Measurements from ENCODE around the gene HSPB1. TPM values are rescaled to one million over a fixed set of nuclear protein-coding genes. Genes with fewer than 3 reads are reported as not detected.

The HSPB1 gene
- total RNA-seq, 3 donors from 2014 or later (not counting 1 experiment from before 2014, with no cell fraction given), result 14.4 to 15.9 (median 14.7) TPM

DNA sequence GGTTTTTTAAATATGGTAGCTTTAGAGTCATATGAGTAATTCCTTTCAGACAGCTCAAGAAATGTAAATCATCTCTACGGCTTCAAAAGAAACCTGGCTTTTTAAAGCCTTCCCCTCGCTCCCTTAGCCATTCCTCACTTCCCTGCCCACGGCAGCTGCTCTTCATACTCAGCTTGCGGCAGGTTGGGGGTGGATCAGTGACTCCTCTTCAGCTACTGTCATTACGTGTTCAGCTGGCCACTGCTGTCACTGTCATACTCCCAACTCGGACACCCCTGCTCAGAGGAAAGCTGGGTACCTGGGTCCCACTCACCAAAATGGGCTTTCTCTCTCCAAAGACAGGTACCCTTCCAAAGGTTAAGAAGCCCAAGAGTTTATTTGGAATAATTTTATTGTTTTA lies 49.7 kb downstream of the HSPB1 start:
- DNase-seq (no peak), ATAC-seq (no peak)
- Histone ChIP-seq H3K9me3 (ENCODE audit: control insufficient read depth, insufficient read depth, low read length) (no peaks in the 10 kb centered on the region), H3K27ac (ENCODE audit: low read length) (no peak overlapping the region), H3K4me3 (ENCODE audit: low read length) (no peak overlapping the region), H3K36me3 (ENCODE audit: control insufficient read depth, insufficient read depth, low read length) (peaks cover 5% of the 10 kb centered on the region), H3K4me1 (ENCODE audit: control insufficient read depth, insufficient read depth, low read length) (peaks cover 2% of the 10 kb centered on the region), H3K27me3 (ENCODE audit: control insufficient read depth, insufficient read depth, low read length) (no peaks in the 10 kb centered on the region)
- Mint-ChIP-seq H3K4me1 (peaks cover 37 to 44% of the 10 kb centered on the region in 2 donors), H3K27ac (no peak overlapping the region), H3K36me3 (no peaks in the 10 kb centered on the region), H3K4me3 (no peak overlapping the region), H3K9me3 (no peaks in the 10 kb centered on the region), H3K27me3 (ENCODE audit: low read depth in 2 of 2) (no peaks in the 10 kb centered on the region)
- intact Hi-C loops (cut with micrococcal nuclease), result no loop called here
- 92% methylated on average over 6 of the region's 6 CpGs for WGBS (ENCODE audit: insufficient coverage)
- TF ChIP-seq CTCF (IDR thresholded peaks at IDR 0.05), result no peak

DNA sequence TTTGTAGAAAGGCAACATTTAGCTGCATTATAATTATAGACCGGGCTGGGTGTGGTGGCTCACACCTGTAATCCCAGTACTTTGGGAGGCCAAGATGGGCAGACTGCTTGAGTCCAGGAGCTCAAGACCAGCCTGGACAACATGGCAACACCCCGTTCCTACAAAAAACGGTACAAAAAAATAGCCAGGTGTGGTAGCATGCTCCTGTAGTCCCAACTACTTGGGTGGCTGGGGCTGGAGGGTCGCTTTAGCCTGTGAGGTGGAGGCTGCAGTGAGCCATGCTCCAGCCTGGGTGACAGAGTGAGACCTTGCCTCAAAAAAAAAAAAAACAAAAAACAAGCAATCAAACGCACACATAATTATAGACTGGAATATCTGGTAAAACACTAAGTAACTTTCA lies 51.3 kb downstream of the HSPB1 start:
- Histone ChIP-seq H3K27me3 (ENCODE audit: control insufficient read depth, insufficient read depth, low read length) (no peaks in the 10 kb centered on the region), H3K36me3 (ENCODE audit: control insufficient read depth, insufficient read depth, low read length) (peaks cover 3% of the 10 kb centered on the region), H3K9me3 (ENCODE audit: control insufficient read depth, insufficient read depth, low read length) (no peaks in the 10 kb centered on the region), H3K4me1 (ENCODE audit: control insufficient read depth, insufficient read depth, low read length) (peaks cover 2% of the 10 kb centered on the region), H3K27ac (ENCODE audit: low read length) (no peak overlapping the region), H3K4me3 (ENCODE audit: low read length) (no peak overlapping the region)
- intact Hi-C loops (cut with micrococcal nuclease), result no loop called here
- WGBS (ENCODE audit: insufficient coverage), result 99% methylated on average over 4 of the region's 5 CpGs
- no peak for ATAC-seq
- no peak for DNase-seq
- Mint-ChIP-seq H3K9me3 (no peaks in the 10 kb centered on the region), H3K36me3 (no peaks in the 10 kb centered on the region), H3K27me3 (ENCODE audit: low read depth in 2 of 2) (no peaks in the 10 kb centered on the region), H3K4me1 (peaks cover 47% of the 10 kb centered on the region in 2 donors), H3K4me3 (no peak overlapping the region), H3K27ac (no peak overlapping the region)
- TF ChIP-seq CTCF (IDR thresholded peaks at IDR 0.05), result no peak

Other genes with a start within 250 kb of the HSPB1 start
- gene SRRM3, start 100.8 kb upstream of the HSPB1 start, total RNA-seq, result not detected
- gene YWHAG, start 56.3 kb downstream of the HSPB1 start, total RNA-seq, result 10 to 100 TPM; 21.4 to 28.9 (median 27.4) TPM
- gene SSC4D, start 107.0 kb downstream of the HSPB1 start, total RNA-seq, result under 1 TPM in 1 of 3 donors, not detected in 2; 0.40 TPM
- 10 to 100 TPM in 1 of 3 donors, 1 to 10 TPM in 2; 1.9 to 12.9 (median 6.1) TPM for gene ZP3, start 122.3 kb downstream of the HSPB1 start, total RNA-seq
- gene DTX2, start 159.0 kb downstream of the HSPB1 start, total RNA-seq, result 10 to 100 TPM; 32.3 to 48.3 (median 40.5) TPM
- 1 to 10 TPM; 3.3 to 5.3 (median 3.3) TPM for gene UPK3B, start 207.9 kb downstream of the HSPB1 start, total RNA-seq
- gene SPDYE16, start 240.6 kb downstream of the HSPB1 start, total RNA-seq, result 1 to 10 TPM in 1 of 3 donors, under 1 TPM in 1, not detected in 1; 0.32 to 1.4 TPM